GM12891 (cell line): ENCODE results near the gene PDE6B.

Experiments used
- POLR2A ChIP-seq: IDR thresholded peaks from 2 replicates; pipeline ENCODE4 v1.6.1; 2011; ENCODE audit warnings: low read depth, low read length, control low read depth
- TAF1 ChIP-seq: IDR thresholded peaks from 2 replicates; pipeline ENCODE4 v1.6.1; 2011; ENCODE audit warnings: low read depth, low read length, control low read depth

DNA sequence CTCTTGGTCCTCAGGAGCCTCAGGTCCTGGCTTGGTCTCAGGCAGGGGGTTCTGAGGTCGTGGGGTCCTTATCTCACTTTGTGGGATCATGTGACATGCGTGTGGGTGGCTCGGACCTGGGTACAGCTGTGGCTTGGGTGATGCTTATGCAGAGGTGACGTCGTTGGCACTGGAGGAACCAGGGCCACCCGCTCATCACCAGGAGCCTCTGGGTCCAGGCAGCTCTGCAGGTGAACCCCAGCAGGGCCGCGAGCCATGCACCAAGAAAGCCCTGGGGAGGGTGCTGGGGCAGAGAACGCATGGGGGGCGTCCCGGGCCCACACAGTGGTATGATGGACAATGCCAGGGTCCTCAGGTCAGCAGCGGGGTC, 40.0 kb downstream of the PDE6B start:
- no peak for TF ChIP-seq POLR2A
- TF ChIP-seq TAF1 = no peak
